Measurements from ENCODE around the gene RIMS1. TPM values are rescaled to one million over a fixed set of nuclear protein-coding genes. Genes with fewer than 3 reads are reported as not detected.

Gene RIMS1
- total and polyA plus RNA-seq, 2 donors (not counting 3 experiments of a cell fraction or from before 2014, with no cell fraction given), result 0.15 TPM; not detected in 1

DNA sequence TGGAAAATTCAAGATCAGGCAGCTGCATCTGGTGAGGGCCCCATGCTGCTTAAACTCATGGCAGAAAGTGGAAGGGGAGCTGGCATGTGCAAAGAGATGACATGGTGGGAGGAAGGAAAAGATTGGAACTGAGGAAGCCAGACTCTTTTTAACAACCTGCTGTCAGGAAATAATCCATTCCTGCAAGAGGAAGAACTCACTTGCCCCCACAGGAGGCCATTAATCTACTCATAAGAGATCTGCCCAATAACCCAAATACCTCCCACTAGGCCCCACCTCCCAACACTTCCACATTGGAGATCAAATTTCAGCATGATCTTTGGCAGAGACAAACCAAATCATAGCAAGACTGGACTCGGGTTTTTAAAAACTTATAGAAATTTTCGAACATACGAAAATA lies 535.0 kb downstream of the RIMS1 start:
- Histone ChIP-seq H3K4me1 (ENCODE audit: control insufficient read depth, extremely low read depth, insufficient read depth, low read length) (no peaks in the 10 kb centered on the region), H3K27me3 (ENCODE audit: control insufficient read depth in 2 of 2, insufficient read depth in 2 of 2, low read length in 2 of 2) (peaks cover 4 to 11% of the 10 kb centered on the region in 2 experiments), H3K36me3 (ENCODE audit: control insufficient read depth in 2 of 2, extremely low read depth in 1 of 2, insufficient read depth in 2 of 2, low read length in 2 of 2) (no peaks in the 10 kb centered on the region), H2AFZ (ENCODE audit: low read depth, low read length) (no peak overlapping the region), H3K4me3 (replicated peaks in 1 of 3; ENCODE audit: insufficient read depth in 1 of 3, low read depth in 1 of 3, low read length in 3 of 3) (no peak overlapping the region), H4K20me1 (replicated peaks; ENCODE audit: control insufficient read depth, extremely low read depth, insufficient read depth, low read length) (no peaks in the 10 kb centered on the region), H3K9me1 (replicated peaks; ENCODE audit: control insufficient read depth, extremely low read depth, insufficient read depth, low read length) (no peaks in the 10 kb centered on the region), H3K9me3 (replicated peaks; ENCODE audit: control insufficient read depth, insufficient read depth, low read length) (no peaks in the 10 kb centered on the region), H3K79me2 (ENCODE audit: control insufficient read depth, insufficient read depth, low read length) (no peaks in the 10 kb centered on the region), H3K4me2 (ENCODE audit: insufficient read depth, low read length) (no peak overlapping the region), H3K9ac (replicated peaks; ENCODE audit: extremely low read depth, insufficient read depth, low read length) (no peak overlapping the region), H3K27ac (ENCODE audit: insufficient read depth, low read depth, low read length) (no peak overlapping the region)
- DNase-seq (ENCODE audit: low read depth, low spot score), result no peak
- no peak for TF ChIP-seq POLR2AphosphoS5 (IDR thresholded peaks at IDR 0.05; ENCODE audit: insufficient read depth, low read depth, low read length)
- TF ChIP-seq, protein P1, sequence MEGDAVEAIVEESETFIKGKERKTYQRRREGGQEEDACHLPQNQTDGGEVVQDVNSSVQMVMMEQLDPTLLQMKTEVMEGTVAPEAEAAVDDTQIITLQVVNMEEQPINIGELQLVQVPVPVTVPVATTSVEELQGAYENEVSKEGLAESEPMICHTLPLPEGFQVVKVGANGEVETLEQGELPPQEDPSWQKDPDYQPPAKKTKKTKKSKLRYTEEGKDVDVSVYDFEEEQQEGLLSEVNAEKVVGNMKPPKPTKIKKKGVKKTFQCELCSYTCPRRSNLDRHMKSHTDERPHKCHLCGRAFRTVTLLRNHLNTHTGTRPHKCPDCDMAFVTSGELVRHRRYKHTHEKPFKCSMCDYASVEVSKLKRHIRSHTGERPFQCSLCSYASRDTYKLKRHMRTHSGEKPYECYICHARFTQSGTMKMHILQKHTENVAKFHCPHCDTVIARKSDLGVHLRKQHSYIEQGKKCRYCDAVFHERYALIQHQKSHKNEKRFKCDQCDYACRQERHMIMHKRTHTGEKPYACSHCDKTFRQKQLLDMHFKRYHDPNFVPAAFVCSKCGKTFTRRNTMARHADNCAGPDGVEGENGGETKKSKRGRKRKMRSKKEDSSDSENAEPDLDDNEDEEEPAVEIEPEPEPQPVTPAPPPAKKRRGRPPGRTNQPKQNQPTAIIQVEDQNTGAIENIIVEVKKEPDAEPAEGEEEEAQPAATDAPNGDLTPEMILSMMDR (IDR thresholded peaks at IDR 0.05; ENCODE audit: extremely low read depth in 1 of 2, insufficient read depth in 1 of 2, low read depth in 1 of 2, low read length in 2 of 2), result no peak
- no peak for TF ChIP-seq MYC (IDR thresholded peaks at IDR 0.05; ENCODE audit: low read depth, low read length)
- TF ChIP-seq FOS (IDR thresholded peaks at IDR 0.05; ENCODE audit: borderline replicate concordance, insufficient read depth, low read length), result no peak
- no peak for TF ChIP-seq EZH2 (IDR thresholded peaks at IDR 0.05; ENCODE audit: borderline replicate concordance, low read depth, low read length, severe bottlenecking)
- no peak for TF ChIP-seq POLR2A (IDR thresholded peaks at IDR 0.05; ENCODE audit: low read depth, low read length)
- no peak for TF ChIP-seq JUN (IDR thresholded peaks at IDR 0.05; ENCODE audit: borderline replicate concordance, insufficient read depth, insufficient read length, low read depth)
- TF ChIP-seq GATA2 (IDR thresholded peaks at IDR 0.05; ENCODE audit: insufficient read depth, insufficient read length, low read depth, low read length), result no peak
- TF ChIP-seq, protein P2, sequence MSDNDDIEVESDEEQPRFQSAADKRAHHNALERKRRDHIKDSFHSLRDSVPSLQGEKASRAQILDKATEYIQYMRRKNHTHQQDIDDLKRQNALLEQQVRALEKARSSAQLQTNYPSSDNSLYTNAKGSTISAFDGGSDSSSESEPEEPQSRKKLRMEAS (IDR thresholded peaks at IDR 0.05; ENCODE audit: insufficient read depth, insufficient read length), result no peak
- CTCF ChIA-PET, result interaction anchor here (0.8 to 5.1 kb wide), 4 partner anchors 9 to 708 kb away, joined by 3 to 37 read pairs (median 5); no protein-coding TSS in a partner anchor
- POLR2A ChIA-PET, result no interaction called here
- dilution Hi-C loops (cut with MboI; ENCODE audit: extremely low pct_ligation_motif_present, low sequenced_read_pairs) (no loop called here), intact Hi-C loops (cut with micrococcal nuclease) (no loop called here)
- no TSS peak for BruUV-seq (replicated peaks)
- FAIRE-seq, result no peak
